Measurements from ENCODE around the gene LYVE1. TPM values are rescaled to one million over a fixed set of nuclear protein-coding genes. Genes with fewer than 3 reads are reported as not detected.

Gene LYVE1
- total RNA-seq, 4 donors from 2014 or later = 12.1 to 30.2 (median 19.2) TPM

GRCh38 chr11:10518891-10519290 lies 49.6 kb downstream of the LYVE1 start:
- Histone ChIP-seq H3K9me3 (no peaks in the 10 kb centered on the region), H3K4me1 (peaks cover 9 to 22% of the 10 kb centered on the region in 2 donors), H3K27me3 (no peaks in the 10 kb centered on the region), H3K36me3 (peaks cover 0 to 53% of the 10 kb centered on the region in 2 donors), H3K27ac (no peak overlapping the region), H3K4me3 (no peak overlapping the region)
- DNase-seq = no peak
- TF ChIP-seq CTCF (IDR thresholded peaks at IDR 0.05 in 4 of 5, conservative IDR thresholded peaks at IDR 0.05 in 1 of 5) (no peak), POLR2A (IDR thresholded peaks at IDR 0.05) (no peak)
- in situ Hi-C loops (cut with MboI; ENCODE audit: low sequenced_read_pairs in 4 of 4) (loop anchor here in 2 of 4 donors (10.0 to 25.0 kb wide), 2 partner anchors 216 to 218 kb away; no protein-coding TSS in a partner anchor), intact Hi-C loops (cut with DNase I; ENCODE audit: low total_unique reads) (loop anchor here (10.0 kb wide), 1 partner anchor 216 kb away; no protein-coding TSS in a partner anchor)
- ATAC-seq = no peak

- H3K27me3 ChIP-seq = no peaks in the 10 kb centered on the region
- peaks cover 0 to 50% of the 10 kb centered on the region in 2 donors for H3K36me3 ChIP-seq
- H3K4me1 ChIP-seq = peaks cover 9 to 22% of the 10 kb centered on the region in 2 donors
- ATAC-seq (no peak), DNase-seq (no peak)
- H3K27ac ChIP-seq = no peak overlapping the region
- TF ChIP-seq CTCF (IDR thresholded peaks at IDR 0.05 in 4 of 5, conservative IDR thresholded peaks at IDR 0.05 in 1 of 5) = no peak
- intact Hi-C loops (cut with DNase I; ENCODE audit: low total_unique reads) = loop anchor here (10.0 kb wide), 1 partner anchor 217 kb away; no protein-coding TSS in a partner anchor
- in situ Hi-C loops (cut with MboI; ENCODE audit: low sequenced_read_pairs in 4 of 4) = loop anchor here in 2 of 4 donors (10.0 to 25.0 kb wide), 2 partner anchors 217 to 219 kb away; no protein-coding TSS in a partner anchor
- no peaks in the 10 kb centered on the region for H3K9me3 ChIP-seq
- no peak overlapping the region for H3K4me3 ChIP-seq
These were observed 50.3 kb downstream of the LYVE1 start for GRCh38 chr11:10518123-10518522.

GRCh38 chr11:10515418-10515817 lies 53.0 kb downstream of the LYVE1 start:
- Histone ChIP-seq H3K27me3 (no peaks in the 10 kb centered on the region), H3K9me3 (no peaks in the 10 kb centered on the region), H3K27ac (no peak overlapping the region), H3K4me3 (no peak overlapping the region), H3K36me3 (peaks cover 0 to 58% of the 10 kb centered on the region in 2 donors), H3K4me1 (peaks cover 0 to 10% of the 10 kb centered on the region in 2 donors)
- intact Hi-C loops (cut with DNase I; ENCODE audit: low total_unique reads) (loop anchor here (10.0 kb wide), 1 partner anchor 219 kb away; no protein-coding TSS in a partner anchor), in situ Hi-C loops (cut with MboI; ENCODE audit: low sequenced_read_pairs in 4 of 4) (loop anchor here in 2 of 4 donors (10.0 to 25.0 kb wide), 2 partner anchors 219 to 222 kb away; no protein-coding TSS in a partner anchor)
- TF ChIP-seq CTCF (IDR thresholded peaks at IDR 0.05 in 4 of 5, conservative IDR thresholded peaks at IDR 0.05 in 1 of 5) (no peak), POLR2A (IDR thresholded peaks at IDR 0.05) (no peak)
- DNase-seq = no peak
- ATAC-seq = no peak

GRCh38 chr11:10514709-10515108 lies 53.8 kb downstream of the LYVE1 start:
- Histone ChIP-seq H3K4me1 (peaks cover 0 to 10% of the 10 kb centered on the region in 2 donors), H3K9me3 (no peaks in the 10 kb centered on the region), H3K36me3 (peaks cover 0 to 52% of the 10 kb centered on the region in 2 donors), H3K27me3 (no peaks in the 10 kb centered on the region), H3K4me3 (no peak overlapping the region), H3K27ac (no peak overlapping the region)
- no peak for ATAC-seq
- DNase-seq = no peak
- intact Hi-C loops (cut with DNase I; ENCODE audit: low total_unique reads) = loop anchor here (10.0 kb wide), 1 partner anchor 220 kb away; no protein-coding TSS in a partner anchor
- in situ Hi-C loops (cut with MboI; ENCODE audit: low sequenced_read_pairs in 4 of 4) = loop anchor here in 2 of 4 donors (10.0 to 25.0 kb wide), 2 partner anchors 220 to 223 kb away; no protein-coding TSS in a partner anchor
- TF ChIP-seq CTCF (IDR thresholded peaks at IDR 0.05 in 4 of 5, conservative IDR thresholded peaks at IDR 0.05 in 1 of 5) (no peak), POLR2A (IDR thresholded peaks at IDR 0.05) (no peak)
